Breast epithelium (tissue), 3 donors: ENCODE measurements around the gene GALM.

Source experiments
- POLR2AphosphoS5 ChIP-seq, 3 donors: sonication (generic); formaldehyde crosslinking; IDR thresholded peaks; one replicate each; pipeline ENCODE4 v1.6.1; 2017; ENCODE audit warnings: antibody characterized with exemption in 3 of 3
- TF ChIP-seq, protein P1 (sequence below), 3 donors: fragments of 450-650 bp; IDR thresholded peaks; one replicate each; pipeline ENCODE4 v1.5.1; 2016 to 2017; ENCODE audit warnings: antibody characterized with exemption in 3 of 3, mild to moderate bottlenecking in 3 of 3, moderate library complexity in 3 of 3

DNA sequence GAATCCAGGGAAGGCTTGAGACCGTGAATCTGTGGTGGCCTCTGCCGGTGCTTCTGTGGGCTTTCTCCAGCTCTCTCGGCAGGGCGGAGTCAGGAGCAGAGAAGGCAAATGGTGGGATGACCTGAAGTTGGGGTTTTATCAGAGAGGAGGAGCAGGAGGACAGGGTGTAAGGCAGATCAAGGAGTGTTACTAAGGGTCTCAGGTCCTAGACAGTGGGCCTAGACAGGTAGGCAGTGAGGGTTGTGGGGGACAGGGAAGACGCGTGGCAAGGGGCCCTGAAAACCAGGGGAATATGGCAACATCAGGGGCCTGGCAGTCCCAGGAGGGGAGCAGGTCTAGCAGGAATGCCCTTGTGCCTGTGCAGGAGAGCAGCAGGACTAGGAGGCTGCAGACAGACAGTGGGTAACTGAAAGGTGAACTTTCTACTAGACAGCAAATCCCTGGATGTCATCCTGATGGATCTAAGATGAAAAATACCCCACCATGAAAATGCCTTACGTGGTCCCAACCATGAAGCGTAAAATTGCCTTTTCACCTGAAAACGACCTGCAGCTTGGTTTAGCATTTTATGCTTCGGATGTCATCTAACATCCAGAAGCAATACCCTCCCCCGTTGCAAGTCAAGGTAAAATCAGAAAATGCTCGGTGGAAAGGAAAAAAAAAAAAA, 43.1 kb downstream of the GALM start:
- TF ChIP-seq, protein P1, sequence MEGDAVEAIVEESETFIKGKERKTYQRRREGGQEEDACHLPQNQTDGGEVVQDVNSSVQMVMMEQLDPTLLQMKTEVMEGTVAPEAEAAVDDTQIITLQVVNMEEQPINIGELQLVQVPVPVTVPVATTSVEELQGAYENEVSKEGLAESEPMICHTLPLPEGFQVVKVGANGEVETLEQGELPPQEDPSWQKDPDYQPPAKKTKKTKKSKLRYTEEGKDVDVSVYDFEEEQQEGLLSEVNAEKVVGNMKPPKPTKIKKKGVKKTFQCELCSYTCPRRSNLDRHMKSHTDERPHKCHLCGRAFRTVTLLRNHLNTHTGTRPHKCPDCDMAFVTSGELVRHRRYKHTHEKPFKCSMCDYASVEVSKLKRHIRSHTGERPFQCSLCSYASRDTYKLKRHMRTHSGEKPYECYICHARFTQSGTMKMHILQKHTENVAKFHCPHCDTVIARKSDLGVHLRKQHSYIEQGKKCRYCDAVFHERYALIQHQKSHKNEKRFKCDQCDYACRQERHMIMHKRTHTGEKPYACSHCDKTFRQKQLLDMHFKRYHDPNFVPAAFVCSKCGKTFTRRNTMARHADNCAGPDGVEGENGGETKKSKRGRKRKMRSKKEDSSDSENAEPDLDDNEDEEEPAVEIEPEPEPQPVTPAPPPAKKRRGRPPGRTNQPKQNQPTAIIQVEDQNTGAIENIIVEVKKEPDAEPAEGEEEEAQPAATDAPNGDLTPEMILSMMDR (IDR thresholded peaks at IDR 0.05) = no peak
- TF ChIP-seq POLR2AphosphoS5 (IDR thresholded peaks at IDR 0.05) = no peak
